ENCODE results near the gene SLC5A6. TPM values are rescaled to one million over a fixed set of nuclear protein-coding genes. Genes with fewer than 3 reads are reported as not detected.

Gene SLC5A6
- total and polyA plus RNA-seq, 2 of the 8 experiments (the other 6 are each of a cell fraction or from before 2014, with no cell fraction given): 118 to 183 TPM

- Histone ChIP-seq H2BK5ac (ENCODE audit: low read depth, low read length) (no peak overlapping the region), H3K23me2 (ENCODE audit: low read depth, low read length) (no peaks in the 10 kb centered on the region; the same call in 1 of the 2 replicates), H3K4me1 (replicated peaks in 1 of 4; ENCODE audit: control insufficient read depth in 3 of 4, insufficient read depth in 4 of 4, low read length in 3 of 4) (peaks cover 2 to 11% (median 6%) of the 10 kb centered on the region in 4 experiments), H3K27ac (ENCODE audit: low read depth, low read length) (no peak overlapping the region), H3K14ac (ENCODE audit: insufficient read length) (no peak overlapping the region), H3K79me2 (ENCODE audit: control insufficient read depth in 1 of 2, insufficient read depth in 2 of 2, low read length in 2 of 2) (no peaks in the 10 kb centered on the region), H4K5ac (ENCODE audit: insufficient read length, low read depth, low read length) (no peak overlapping the region), H2AK5ac (ENCODE audit: low read depth, low read length) (no peak overlapping the region), H2BK20ac (ENCODE audit: low read length) (no peak overlapping the region), H3K79me1 (ENCODE audit: low read depth, low read length) (no peaks in the 10 kb centered on the region), H3K9ac (replicated peaks in 1 of 4; ENCODE audit: extremely low read depth in 1 of 4, low read depth in 3 of 4, low read length in 3 of 4) (no peak overlapping the region), H2BK15ac (ENCODE audit: low read length) (0 out of 2 replicates have a peak overlapping the region, but pooled peaks have one; percentile 53), H3K23ac (ENCODE audit: insufficient read length) (no peak overlapping the region), H4K8ac (ENCODE audit: extremely low read depth, insufficient read depth, low read length) (no peak overlapping the region), H4K91ac (replicated peaks; ENCODE audit: insufficient read length, low read length) (no peak overlapping the region), H3K27me3 (replicated peaks in 1 of 4; ENCODE audit: control insufficient read depth in 3 of 4, extremely low read depth in 1 of 4, insufficient read depth in 3 of 4, low read length in 3 of 4) (peaks cover 0 to 6% (median 2%) of the 10 kb centered on the region in 4 experiments; a peak in 5 of 7 replicates), H2BK12ac (ENCODE audit: low read depth, low read length) (peak overlapping the region; percentile 20; the same call in 1 of the 2 replicates), H2AFZ (ENCODE audit: low read length) (no peak overlapping the region), H3K36me3 (ENCODE audit: control insufficient read depth in 2 of 4, insufficient read depth in 4 of 4, low read length in 3 of 4) (peaks cover 3 to 4% (median 3%) of the 10 kb centered on the region in 4 experiments; a peak in 6 of 8 replicates), H3K56ac (replicated peaks; ENCODE audit: insufficient read length, low read depth, low read length) (no peak overlapping the region), H3K9me3 (ENCODE audit: insufficient read depth in 2 of 2, low read depth in 1 of 2, low read length in 1 of 2) (no peaks in the 10 kb centered on the region), H3K18ac (ENCODE audit: extremely low read depth, low read length) (no peak overlapping the region), H3K4ac (replicated peaks; ENCODE audit: insufficient read length, low read depth, low read length) (no peak overlapping the region), H2BK120ac (replicated peaks; ENCODE audit: low read depth, low read length) (no peak overlapping the region), H3K4me3 (ENCODE audit: extremely low read depth in 1 of 4, insufficient read depth in 2 of 4, low read depth in 3 of 4, low read length in 4 of 4) (no peak overlapping the region), H3K4me2 (ENCODE audit: insufficient read depth in 1 of 2, low read depth in 2 of 2, low read length in 2 of 2) (no peak overlapping the region), H4K20me1 (replicated peaks in 1 of 2; ENCODE audit: control insufficient read depth in 1 of 2, insufficient read depth in 2 of 2, low read length in 2 of 2) (no peaks in the 10 kb centered on the region)
- FAIRE-seq (no peak), DNase-seq (ENCODE audit: low read depth in 1 of 2, low spot score in 2 of 2) (no peak)
- TF ChIP-seq SAP30 (IDR thresholded peaks at IDR 0.05; ENCODE audit: insufficient read depth, insufficient replicate concordance, low read length) (no peak), POLR2A (IDR thresholded peaks at IDR 0.05; ENCODE audit: control extremely low read depth in 1 of 2, low read depth in 2 of 2, low read length in 2 of 2) (peak in 1 of 2 experiments; percentile 21; a peak in 1 of 3 replicates), POLR2AphosphoS5 (IDR thresholded peaks at IDR 0.05; ENCODE audit: low read depth, low read length) (peak; percentile 60; the same call in 1 of the 2 replicates)
- CTCF ChIA-PET (ENCODE audit: partially characterized antibody): interaction anchor here (0.6 to 8.3 kb wide), 21 partner anchors 9 to 1879 kb away, joined by 3 to 180 read pairs (median 3); partner anchors contain the start of genes DNAJC5G, TRIM54 and UCN
- WGBS, 2 experiments (ENCODE audit: extremely low coverage in 1 of 2, insufficient coverage in 1 of 2, insufficient read length in 1 of 2, insufficient replicate concordance in 2 of 2, low coverage in 1 of 2, low lambda C conversion rate in 2 of 2, missing lambda C conversion rate in 1 of 2): 89% methylated on average over 12 of the region's 12 CpGs; no CpG with 5 or more reads in 1 of the 2 experiments
- POLR2A ChIA-PET (ENCODE audit: partially characterized antibody): interaction anchor here (0.6 to 32.6 kb wide), 22 partner anchors 8 to 200 kb away, joined by 3 to 835 read pairs (median 9); partner anchors contain the start of genes ATRAID, CAD, DNAJC5G and GTF3C2
These were observed 37.3 kb upstream of the SLC5A6 start for GRCh38 chr2:27249159-27249890.
